Lower lobe of right lung (tissue), 2 donors: ENCODE measurements around the gene SAMD4B. TPM values are rescaled to one million over a fixed set of nuclear protein-coding genes. Genes with fewer than 3 reads are reported as not detected.

Experiments used
- ATAC-seq, 2 donors: fragments of 200-7000 bp; cut with Tn5 transposase; one replicate each; pipeline ENCODE4 v1.9.1; 2020 to 2022; ENCODE audit warnings: mild to moderate bottlenecking in 2 of 2, moderate library complexity in 2 of 2
- DNase-seq: peaks from one replicate; pipeline ENCODE4 v3.0.0-alpha.2; 2020
- H3K27ac ChIP-seq: fragments of 200-600 bp; one replicate; pipeline ENCODE4 v1.8.0; 2022
- H3K27me3 ChIP-seq: fragments of 200-600 bp; one replicate; pipeline ENCODE4 v1.8.0; 2022; ENCODE audit warnings: low read depth
- H3K36me3 ChIP-seq: fragments of 200-600 bp; one replicate; pipeline ENCODE4 v1.8.0; 2022; ENCODE audit warnings: mild to moderate bottlenecking
- H3K4me1 ChIP-seq: fragments of 200-600 bp; one replicate; pipeline ENCODE4 v1.8.0; 2022
- H3K4me3 ChIP-seq: fragments of 200-600 bp; one replicate; pipeline ENCODE4 v1.8.0; 2022; ENCODE audit warnings: mild to moderate bottlenecking
- H3K9me3 ChIP-seq: fragments of 200-600 bp; one replicate; pipeline ENCODE4 v1.8.0; 2022
- CTCF ChIP-seq: fragments of 200-600 bp; IDR thresholded peaks from one replicate; pipeline ENCODE4 v1.8.0; 2022; ENCODE audit warnings: antibody characterized with exemption, mild to moderate bottlenecking
- intact Hi-C: fragments of 100-400 bp; cut with DNase I; formaldehyde crosslinking; loops from one replicate; pipeline ENCODE4 v1.11.0; 2022
- total RNA-seq: library from RNA; stranded (reverse); fragmentation: NEBNext Ultra II Directional; extraction: Animal tissue kit (Norgen Biotek cat#: 25700); gene quantifications from one replicate; pipeline ENCODE4 v1.2.1, GENCODE V29; 2021
- donor health status: DM: no; HTN: yes; CAD: no; lungs with severe emphysema.

SAMD4B gene
- total RNA-seq, 1 donor from 2014 or later = 74.4 TPM

GRCh38 chr19:39347332-39348164, 5.3 kb downstream of the SAMD4B start:
- H3K4me3 ChIP-seq = no peak overlapping the region
- no peak for ATAC-seq
- DNase-seq = no peak
- peaks cover 48% of the 10 kb centered on the region for H3K4me1 ChIP-seq
- no peak for TF ChIP-seq CTCF
- no peak overlapping the region for H3K27ac ChIP-seq
- no peaks in the 10 kb centered on the region for H3K27me3 ChIP-seq
- intact Hi-C loops = no loop called here
- no peaks in the 10 kb centered on the region for H3K9me3 ChIP-seq
- H3K36me3 ChIP-seq = peaks cover 33% of the 10 kb centered on the region

GRCh38 chr19:39349326-39349725, 7.1 kb downstream of the SAMD4B start:
- ATAC-seq (no peak), DNase-seq (no peak)
- Histone ChIP-seq H3K9me3 (no peaks in the 10 kb centered on the region), H3K36me3 (peaks cover 48% of the 10 kb centered on the region), H3K4me1 (peaks cover 36% of the 10 kb centered on the region), H3K27me3 (no peaks in the 10 kb centered on the region), H3K27ac (no peak overlapping the region), H3K4me3 (no peak overlapping the region)
- intact Hi-C loops = no loop called here
- TF ChIP-seq CTCF = no peak

- Histone ChIP-seq H3K4me1 (peaks cover 27% of the 10 kb centered on the region), H3K36me3 (peaks cover 56% of the 10 kb centered on the region), H3K9me3 (no peaks in the 10 kb centered on the region), H3K27ac (no peak overlapping the region), H3K27me3 (no peaks in the 10 kb centered on the region), H3K4me3 (no peak overlapping the region)
- ATAC-seq (no peak), DNase-seq (no peak)
- intact Hi-C loops = no loop called here
- no peak for TF ChIP-seq CTCF
Observed at GRCh38 chr19:39350156-39350555, 7.9 kb downstream of the SAMD4B start.

GRCh38 chr19:39351537-39352064, 9.4 kb downstream of the SAMD4B start:
- H3K27ac ChIP-seq = no peak overlapping the region
- intact Hi-C loops = no loop called here
- no peak overlapping the region for H3K4me3 ChIP-seq
- no peak for TF ChIP-seq CTCF
- H3K36me3 ChIP-seq = peaks cover 71% of the 10 kb centered on the region
- no peaks in the 10 kb centered on the region for H3K9me3 ChIP-seq
- H3K27me3 ChIP-seq = no peaks in the 10 kb centered on the region
- no peak for ATAC-seq
- H3K4me1 ChIP-seq = peaks cover 15% of the 10 kb centered on the region
- no peak for DNase-seq

GRCh38 chr19:39352381-39353255, 10.4 kb downstream of the SAMD4B start:
- no peak for ATAC-seq
- intact Hi-C loops = no loop called here

More at GRCh38 chr19:39352381-39353255, 10.4 kb downstream of the SAMD4B start:
- Histone ChIP-seq H3K9me3 (no peaks in the 10 kb centered on the region), H3K4me3 (no peak overlapping the region), H3K27ac (no peak overlapping the region), H3K36me3 (peaks cover 81% of the 10 kb centered on the region), H3K27me3 (no peaks in the 10 kb centered on the region), H3K4me1 (peaks cover 7% of the 10 kb centered on the region)
- DNase-seq = no peak
- no peak for TF ChIP-seq CTCF
